RWPE1 (cell line): ENCODE data around the gene OMD.
A peak's percentile ranks its signal among the peaks of the same experiment; 100 is the strongest.

Experiments used
- CTCF ChIA-PET: fragments of 350-600 bp; sonication (Branson Sonifier 250); formaldehyde crosslinking; extraction: SDS; loops from one replicate; lab custom pipeline; 2021; lab: Yijun Ruan, JAX
- POLR2A ChIA-PET: fragments of 400-600 bp; formaldehyde crosslinking; extraction: SDS; loops from one replicate; lab custom pipeline; 2020; ENCODE audit warnings: antibody characterized with exemption; ENCODE audit not compliant: low non-redundant PET; lab: Yijun Ruan, JAX
- DNase-seq: peaks from one replicate; pipeline ENCODE4 v3.0.0; 2012; ENCODE audit warnings: low spot score
- H3K27ac ChIP-seq: fragments of 450-650 bp; 2 replicates; pipeline ENCODE4 v1.5.1; 2017
- CTCF ChIP-seq: fragments of 450-650 bp; conservative IDR thresholded peaks from 2 replicates; pipeline ENCODE4 v1.5.1; 2017; ENCODE audit warnings: low read depth, mild to moderate bottlenecking

Gene OMD

GRCh38 chr9:92384375-92384774, 39.9 kb downstream of the OMD start:
- TF ChIP-seq CTCF, result no peak
- ChIA-PET POLR2A (interaction anchor here (0.7 kb wide), 1 partner anchor 92 kb away, joined by 3 read pairs; no protein-coding TSS in a partner anchor), CTCF (no interaction called here)
- no peak overlapping the region for H3K27ac ChIP-seq
- DNase-seq, result peak; percentile 46

DNA sequence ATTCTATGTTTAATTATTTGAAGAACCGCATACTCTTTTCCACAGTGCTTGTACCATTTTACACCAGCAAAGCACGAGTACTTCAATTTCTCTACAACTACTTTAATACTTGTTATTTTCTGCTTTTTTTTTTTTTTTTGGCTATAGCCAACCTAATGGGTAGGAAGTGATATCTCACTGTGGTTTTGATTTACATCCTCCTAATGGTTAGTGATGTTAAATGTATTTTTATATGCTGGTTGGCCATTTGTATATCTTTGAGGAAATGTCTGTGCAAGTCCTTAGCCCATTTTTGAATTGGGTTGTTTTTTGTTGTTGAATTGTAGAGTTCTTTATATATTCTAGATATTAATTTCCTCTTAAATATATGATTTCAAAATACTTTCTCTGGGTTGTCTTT, 42.5 kb downstream of the OMD start:
- POLR2A ChIA-PET, result no interaction called here
- CTCF ChIA-PET, result no interaction called here
- no peak for TF ChIP-seq CTCF
- no peak for DNase-seq
- no peak overlapping the region for H3K27ac ChIP-seq

GRCh38 chr9:92380603-92381002, 43.7 kb downstream of the OMD start:
- TF ChIP-seq CTCF, result no peak
- no peak overlapping the region for H3K27ac ChIP-seq
- ChIA-PET CTCF (no interaction called here), POLR2A (no interaction called here)
- no peak for DNase-seq

DNA sequence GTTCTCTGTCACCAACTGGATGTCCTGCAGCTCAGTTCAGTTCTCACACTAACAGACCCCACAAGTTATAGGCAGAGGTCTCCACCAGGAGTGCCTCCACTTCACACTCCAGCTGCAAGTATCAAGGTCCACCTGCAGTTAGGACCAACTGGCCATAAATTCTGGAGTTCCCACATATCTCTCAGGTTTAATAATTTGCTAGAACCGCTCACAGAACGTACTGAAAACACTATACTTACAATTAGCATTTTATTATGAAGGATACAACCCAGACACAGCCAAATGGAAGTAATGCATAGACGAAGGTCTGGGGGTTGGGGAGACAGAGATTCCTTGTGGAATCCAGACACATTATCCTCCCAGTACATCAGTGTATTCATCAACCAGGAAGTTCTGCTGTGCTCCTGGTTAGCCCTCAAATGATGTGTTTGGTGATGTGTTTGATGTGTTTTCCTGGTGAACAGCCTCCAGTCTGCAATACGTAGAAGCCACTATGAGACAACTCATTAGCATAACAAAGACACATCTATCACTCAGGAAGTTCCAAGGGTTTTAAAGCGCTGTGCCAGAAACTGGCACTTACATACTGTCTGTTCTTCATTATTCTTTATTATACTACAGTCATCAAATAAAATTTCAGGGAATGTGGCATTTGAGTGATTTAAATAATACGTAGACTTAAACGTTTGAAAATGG, 45.3 kb downstream of the OMD start:
- no peak for DNase-seq
- POLR2A ChIA-PET, result no interaction called here
- no peak overlapping the region for H3K27ac ChIP-seq
- no peak for TF ChIP-seq CTCF
- CTCF ChIA-PET, result interaction anchor here (0.6 kb wide), 1 partner anchor 372 kb away, joined by 5 read pairs; no protein-coding TSS in a partner anchor

GRCh38 chr9:92377876-92378275, 46.4 kb downstream of the OMD start:
- H3K27ac ChIP-seq, result no peak overlapping the region
- TF ChIP-seq CTCF, result no peak
- POLR2A ChIA-PET, result no interaction called here
- CTCF ChIA-PET, result interaction anchor here (1.1 kb wide), 1 partner anchor 10 kb away, joined by 7 read pairs; no protein-coding TSS in a partner anchor
- no peak for DNase-seq

- DNase-seq, result no peak
- CTCF ChIA-PET, result no interaction called here
- TF ChIP-seq CTCF, result no peak
- no peak overlapping the region for H3K27ac ChIP-seq
- POLR2A ChIA-PET, result no interaction called here
These were observed 51.1 kb downstream of the OMD start for GRCh38 chr9:92373167-92373566.
